ENCODE data around the gene DNAJC5.
"Not testable (repeated sequence)": the region's sequence is repeated elsewhere in the genome, so short reads cannot be mapped to it uniquely, and the experiment has no call there.

DNAJC5 gene

DNA sequence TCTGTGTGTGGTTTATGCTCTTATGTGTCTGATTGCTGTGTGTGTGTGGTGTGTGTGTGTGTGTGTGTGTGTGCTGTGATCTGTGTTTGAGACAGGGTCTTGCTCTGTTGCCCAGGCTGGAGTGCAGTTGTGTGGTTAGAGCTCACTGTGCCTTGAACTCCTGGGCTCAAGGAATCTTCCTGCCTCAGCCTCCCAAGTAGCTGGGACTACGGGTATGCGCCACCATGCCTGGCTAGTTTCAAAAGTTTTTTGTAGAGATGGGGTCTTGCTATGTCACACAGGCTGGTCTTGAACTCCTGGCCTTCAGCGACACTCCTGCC, 78.2 kb downstream of the DNAJC5 start:
- no peaks in the 10 kb centered on the region for H3K9me2 ChIP-seq (replicated peaks; ENCODE audit: low read depth, low read length)
- no peaks in the 10 kb centered on the region for H3K9me3 ChIP-seq (ENCODE audit: insufficient read depth, low read depth, low read length)
- H2AFZ ChIP-seq (ENCODE audit: low read length), result no peak overlapping the region
- H3K9ac ChIP-seq (ENCODE audit: low read depth, low read length, poor library complexity, severe bottlenecking), result no peak overlapping the region
- H3K4me2 ChIP-seq (ENCODE audit: low read depth, low read length, poor library complexity, severe bottlenecking), result no peak overlapping the region
- no peak for TF ChIP-seq EZH2phosphoT487 (IDR thresholded peaks at IDR 0.05; ENCODE audit: borderline replicate concordance)
- TF ChIP-seq, protein P1, sequence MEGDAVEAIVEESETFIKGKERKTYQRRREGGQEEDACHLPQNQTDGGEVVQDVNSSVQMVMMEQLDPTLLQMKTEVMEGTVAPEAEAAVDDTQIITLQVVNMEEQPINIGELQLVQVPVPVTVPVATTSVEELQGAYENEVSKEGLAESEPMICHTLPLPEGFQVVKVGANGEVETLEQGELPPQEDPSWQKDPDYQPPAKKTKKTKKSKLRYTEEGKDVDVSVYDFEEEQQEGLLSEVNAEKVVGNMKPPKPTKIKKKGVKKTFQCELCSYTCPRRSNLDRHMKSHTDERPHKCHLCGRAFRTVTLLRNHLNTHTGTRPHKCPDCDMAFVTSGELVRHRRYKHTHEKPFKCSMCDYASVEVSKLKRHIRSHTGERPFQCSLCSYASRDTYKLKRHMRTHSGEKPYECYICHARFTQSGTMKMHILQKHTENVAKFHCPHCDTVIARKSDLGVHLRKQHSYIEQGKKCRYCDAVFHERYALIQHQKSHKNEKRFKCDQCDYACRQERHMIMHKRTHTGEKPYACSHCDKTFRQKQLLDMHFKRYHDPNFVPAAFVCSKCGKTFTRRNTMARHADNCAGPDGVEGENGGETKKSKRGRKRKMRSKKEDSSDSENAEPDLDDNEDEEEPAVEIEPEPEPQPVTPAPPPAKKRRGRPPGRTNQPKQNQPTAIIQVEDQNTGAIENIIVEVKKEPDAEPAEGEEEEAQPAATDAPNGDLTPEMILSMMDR (conservative IDR thresholded peaks at IDR 0.05; ENCODE audit: low read length), result no peak
- no peak overlapping the region for H3K4me3 ChIP-seq (ENCODE audit: low read length, poor library complexity, severe bottlenecking)
- H3K79me2 ChIP-seq (ENCODE audit: insufficient read depth, low read length), result peaks cover 13% of the 10 kb centered on the region; the same call in 1 of the 2 replicates
- no peaks in the 10 kb centered on the region for H4K20me1 ChIP-seq (ENCODE audit: insufficient read depth, low read length, poor library complexity, severe bottlenecking)
- peaks cover 29% of the 10 kb centered on the region for H3K4me1 ChIP-seq (ENCODE audit: insufficient read depth, low read length, poor library complexity, severe bottlenecking)
- H3F3A ChIP-seq (ENCODE audit: low read depth), result no peaks in the 10 kb centered on the region
- H3K36me3 ChIP-seq (ENCODE audit: insufficient read depth, low read length), result no peaks in the 10 kb centered on the region
- H3K27me3 ChIP-seq (ENCODE audit: insufficient read depth, low read length, poor library complexity, severe bottlenecking), result no peaks in the 10 kb centered on the region

DNA sequence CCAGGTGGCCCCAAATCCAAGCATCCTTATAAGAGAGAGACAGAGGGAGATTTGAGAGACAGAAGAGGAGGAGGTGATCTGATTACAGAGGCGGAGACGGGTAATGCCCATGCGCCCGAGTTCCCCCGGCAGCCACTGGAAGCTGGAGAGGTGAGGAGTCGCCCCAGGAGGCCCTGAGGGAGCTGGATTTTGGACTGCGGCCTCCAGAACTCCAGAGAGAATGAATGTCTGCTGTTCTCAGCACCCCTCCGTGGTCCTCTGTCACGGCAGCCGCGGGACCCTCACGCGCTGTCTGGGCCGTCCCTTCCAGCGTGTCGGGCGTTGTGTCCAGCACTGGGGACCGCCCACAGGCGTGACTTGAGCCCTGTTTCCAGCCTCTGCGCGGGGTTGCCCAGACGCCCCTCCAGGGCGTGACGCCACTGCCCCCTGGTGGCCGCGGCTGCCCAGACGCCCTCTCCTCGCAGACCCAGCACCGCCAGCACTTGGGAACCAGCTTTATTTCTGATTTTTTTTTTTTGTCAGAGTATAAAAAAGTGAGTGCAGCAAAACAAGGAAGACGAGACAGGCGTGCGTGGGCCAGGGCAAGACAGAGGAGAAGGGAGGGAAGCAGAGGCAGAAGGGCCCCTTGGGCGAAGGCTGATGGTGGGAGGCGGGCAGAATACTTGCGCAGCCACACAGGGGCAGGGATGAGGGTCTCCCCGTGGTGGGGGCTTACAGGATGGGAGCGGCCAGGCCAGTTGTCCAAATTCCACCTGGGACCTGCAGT, 78.9 kb downstream of the DNAJC5 start:
- Histone ChIP-seq H2AFZ (ENCODE audit: low read length) (no peak overlapping the region), H3K36me3 (ENCODE audit: insufficient read depth, low read length) (no peaks in the 10 kb centered on the region), H3K9me2 (replicated peaks; ENCODE audit: low read depth, low read length) (no peaks in the 10 kb centered on the region), H3K4me2 (ENCODE audit: low read depth, low read length, poor library complexity, severe bottlenecking) (no peak overlapping the region), H3F3A (ENCODE audit: low read depth) (no peaks in the 10 kb centered on the region), H3K9ac (ENCODE audit: low read depth, low read length, poor library complexity, severe bottlenecking) (no peak overlapping the region), H3K79me2 (ENCODE audit: insufficient read depth, low read length) (peaks cover 11% of the 10 kb centered on the region; the same call in 1 of the 2 replicates), H3K4me3 (ENCODE audit: low read length, poor library complexity, severe bottlenecking) (no peak overlapping the region), H4K20me1 (ENCODE audit: insufficient read depth, low read length, poor library complexity, severe bottlenecking) (no peaks in the 10 kb centered on the region), H3K4me1 (ENCODE audit: insufficient read depth, low read length, poor library complexity, severe bottlenecking) (peaks cover 27% of the 10 kb centered on the region), H3K9me3 (ENCODE audit: insufficient read depth, low read depth, low read length) (no peaks in the 10 kb centered on the region), H3K27me3 (ENCODE audit: insufficient read depth, low read length, poor library complexity, severe bottlenecking) (no peaks in the 10 kb centered on the region)
- no peak for TF ChIP-seq EZH2phosphoT487 (IDR thresholded peaks at IDR 0.05; ENCODE audit: borderline replicate concordance)
- TF ChIP-seq, protein P1 (conservative IDR thresholded peaks at IDR 0.05; ENCODE audit: low read length), result peak; percentile 95

DNA sequence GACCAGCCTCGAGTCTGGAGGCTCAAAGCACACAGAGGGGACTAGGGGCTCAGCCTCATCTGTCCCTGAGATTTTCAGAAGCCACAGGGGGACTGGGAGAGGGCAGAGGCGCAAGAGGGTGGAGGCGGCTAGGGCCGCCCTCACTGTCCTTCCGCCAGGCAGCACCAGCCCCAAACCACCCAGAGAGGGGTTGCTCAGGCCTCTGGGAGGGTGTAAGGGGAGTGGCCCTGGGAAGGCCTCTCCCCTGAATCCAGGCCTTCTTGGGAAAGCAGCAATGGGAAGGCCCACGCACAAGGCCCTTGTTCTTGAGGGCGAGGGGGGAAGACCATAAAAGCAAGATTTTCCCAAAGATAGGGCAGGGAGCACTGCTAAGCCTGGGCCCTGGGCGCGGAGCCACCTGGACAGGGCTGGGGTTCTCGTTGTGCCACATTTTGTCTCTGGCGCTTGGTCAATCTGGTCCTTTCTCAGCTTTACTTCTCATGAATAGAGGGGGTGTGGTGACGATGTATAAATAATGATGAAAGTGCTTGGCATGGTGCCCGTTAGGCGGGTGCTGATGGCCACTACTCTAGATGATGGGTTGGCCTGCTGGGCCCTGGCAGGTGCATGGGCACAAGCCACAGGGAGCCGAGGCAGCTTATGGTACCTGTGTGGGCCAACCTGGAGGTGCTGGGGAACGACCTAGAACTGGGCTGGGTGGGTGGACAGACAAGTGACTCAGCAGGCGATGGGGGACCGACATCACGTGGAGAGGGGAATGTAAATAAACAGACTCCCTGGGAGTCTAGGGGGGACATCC, 79.7 kb downstream of the DNAJC5 start:
- no peak overlapping the region for H3K4me2 ChIP-seq (ENCODE audit: low read depth, low read length, poor library complexity, severe bottlenecking)
- H3K9ac ChIP-seq (ENCODE audit: low read depth, low read length, poor library complexity, severe bottlenecking), result no peak overlapping the region
- H3K4me3 ChIP-seq (ENCODE audit: low read length, poor library complexity, severe bottlenecking), result no peak overlapping the region
- no peaks in the 10 kb centered on the region for H3K9me3 ChIP-seq (ENCODE audit: insufficient read depth, low read depth, low read length)
- no peaks in the 10 kb centered on the region for H3K27me3 ChIP-seq (ENCODE audit: insufficient read depth, low read length, poor library complexity, severe bottlenecking)
- peaks cover 24% of the 10 kb centered on the region for H3K4me1 ChIP-seq (ENCODE audit: insufficient read depth, low read length, poor library complexity, severe bottlenecking)
- no peak overlapping the region for H2AFZ ChIP-seq (ENCODE audit: low read length)
- H4K20me1 ChIP-seq (ENCODE audit: insufficient read depth, low read length, poor library complexity, severe bottlenecking), result no peaks in the 10 kb centered on the region
- no peaks in the 10 kb centered on the region for H3K36me3 ChIP-seq (ENCODE audit: insufficient read depth, low read length)
- H3F3A ChIP-seq (ENCODE audit: low read depth), result no peaks in the 10 kb centered on the region
- 0 out of 2 replicates have a peak, but pooled peaks cover 6% of the 10 kb centered on the region for H3K79me2 ChIP-seq (ENCODE audit: insufficient read depth, low read length)
- no peaks in the 10 kb centered on the region for H3K9me2 ChIP-seq (replicated peaks; ENCODE audit: low read depth, low read length)
- no peak for TF ChIP-seq EZH2phosphoT487 (IDR thresholded peaks at IDR 0.05; ENCODE audit: borderline replicate concordance)
- TF ChIP-seq, protein P1 (conservative IDR thresholded peaks at IDR 0.05; ENCODE audit: low read length), result no peak

- not testable (repeated sequence) for H4K20me1 ChIP-seq (ENCODE audit: insufficient read depth, low read length, poor library complexity, severe bottlenecking); H3K27me3 ChIP-seq (ENCODE audit: insufficient read depth, low read length, poor library complexity, severe bottlenecking); H3K4me3 ChIP-seq (ENCODE audit: low read length, poor library complexity, severe bottlenecking); H2AFZ ChIP-seq (ENCODE audit: low read length); H3K9me2 ChIP-seq (replicated peaks; ENCODE audit: low read depth, low read length); H3K4me2 ChIP-seq (ENCODE audit: low read depth, low read length, poor library complexity, severe bottlenecking); H3K9me3 ChIP-seq (ENCODE audit: insufficient read depth, low read depth, low read length); H3K36me3 ChIP-seq (ENCODE audit: insufficient read depth, low read length); H3F3A ChIP-seq (ENCODE audit: low read depth); H3K9ac ChIP-seq (ENCODE audit: low read depth, low read length, poor library complexity, severe bottlenecking)
- Histone ChIP-seq H3K4me1 (ENCODE audit: insufficient read depth, low read length, poor library complexity, severe bottlenecking) (peaks cover 30% of the 10 kb centered on the region), H3K79me2 (ENCODE audit: insufficient read depth, low read length) (peaks cover 12% of the 10 kb centered on the region; the same call in 1 of the 2 replicates)
These were observed 81.6 kb downstream of the DNAJC5 start for GRCh38 chr20:63976511-63976910.
